HepG2 (cell line): ENCODE measurements around the gene SUDS3.

ENCODE experiments used
- CTCF ChIP-seq: sonication (generic); formaldehyde crosslinking; IDR thresholded peaks from 2 replicates; pipeline ENCODE4 v1.5.0; 2020; ENCODE audit warnings: mild to moderate bottlenecking, missing genetic modification reagents, moderate library complexity
- DZIP1 ChIP-seq: sonication (generic); formaldehyde crosslinking; IDR thresholded peaks from 2 replicates; pipeline ENCODE4 v1.5.0; 2020; ENCODE audit warnings: mild to moderate bottlenecking, missing genetic modification reagents
- ETV6 ChIP-seq: sonication (generic); formaldehyde crosslinking; conservative IDR thresholded peaks from 2 replicates; pipeline ENCODE4 v1.4.0; 2020; ENCODE audit warnings: missing genetic modification reagents
- HCFC1 ChIP-seq: fragments of 150-350 bp; IDR thresholded peaks from 2 replicates; pipeline ENCODE4 v1.6.1; 2014; ENCODE audit warnings: low read depth, low read length
- KAT8 ChIP-seq: IDR thresholded peaks from 2 replicates; pipeline ENCODE4 v1.6.1; 2016; ENCODE audit warnings: missing genetic modification reagents, missing compliant biosample characterization
- KDM3A ChIP-seq: IDR thresholded peaks from 2 replicates; pipeline ENCODE4 v1.6.1; 2018; ENCODE audit warnings: low read depth, missing compliant biosample characterization
- PBX3 ChIP-seq: sonication (generic); formaldehyde crosslinking; IDR thresholded peaks from 2 replicates; pipeline ENCODE4 v1.8.1; 2023; ENCODE audit warnings: missing genetic modification reagents, inconsistent platforms, borderline replicate concordance
- PHF8 ChIP-seq: sonication (generic); formaldehyde crosslinking; IDR thresholded peaks from 2 replicates; pipeline ENCODE4 v1.5.0; 2020; ENCODE audit warnings: missing genetic modification reagents
- TAF1 ChIP-seq: sonication (generic); formaldehyde crosslinking; IDR thresholded peaks from 2 replicates; pipeline ENCODE4 v1.4.0; 2020; ENCODE audit warnings: missing genetic modification reagents
- YY1 ChIP-seq: IDR thresholded peaks from 2 replicates; pipeline ENCODE4 v1.6.1; 2011; ENCODE audit warnings: low read length, low read depth, moderate library complexity, mild to moderate bottlenecking; ENCODE audit not compliant: insufficient read depth, insufficient replicate concordance
- ZBTB33 ChIP-seq: sonication (generic); formaldehyde crosslinking; IDR thresholded peaks from 2 replicates; pipeline ENCODE4 v1.4.0; 2020; ENCODE audit warnings: missing genetic modification reagents

GRCh38 chr12:118447181-118447580, 70.8 kb downstream of the SUDS3 start:
- no peak for TF ChIP-seq PHF8 (CRISPR knock-in tag)
- no peak for TF ChIP-seq KAT8 (CRISPR knock-in tag)
- no peak for TF ChIP-seq PBX3
- no peak for TF ChIP-seq CTCF (CRISPR knock-in tag)
- TF ChIP-seq KDM3A, result no peak
- no peak for TF ChIP-seq ETV6 (CRISPR knock-in tag)
- no peak for TF ChIP-seq TAF1
- TF ChIP-seq HCFC1, result no peak
- TF ChIP-seq DZIP1 (CRISPR knock-in tag), result no peak
- TF ChIP-seq ZBTB33, result no peak
- TF ChIP-seq YY1, result no peak
